SK-N-MC (cell line): ENCODE data around the gene CDH9.
A peak's percentile ranks its signal among the peaks of the same experiment; 100 is the strongest.
"Not testable (repeated sequence)": the region's sequence is repeated elsewhere in the genome, so short reads cannot be mapped to it uniquely, and the experiment has no call there.

ENCODE experiments used
- DNase-seq: peaks from one replicate; pipeline ENCODE4 v3.0.0-alpha.2; 2011; ENCODE audit warnings: low read depth, low spot score
- H3K27ac ChIP-seq: fragments of 200-600 bp; sonication (generic); 2 replicates; pipeline ENCODE4 v1.5.1; 2016; ENCODE audit warnings: mixed run types
- H3K36me3 ChIP-seq: fragments of 200-600 bp; sonication (generic); 2 replicates; pipeline ENCODE4 v1.6.1; 2017; ENCODE audit warnings: antibody characterized with exemption, low read length, mixed read lengths; ENCODE audit not compliant: insufficient read depth
- H3K4me3 ChIP-seq: fragments of 200-600 bp; sonication (generic); 2 replicates; pipeline ENCODE4 v1.5.1; 2016
- H3K9ac ChIP-seq: fragments of 200-600 bp; sonication (generic); 2 replicates; pipeline ENCODE4 v1.8.0; 2017; ENCODE audit warnings: mixed run types, mixed read lengths; ENCODE audit not compliant: insufficient read length
- H3K9me3 ChIP-seq: fragments of 200-600 bp; sonication (generic); 2 replicates; pipeline ENCODE4 v1.6.1; 2017; ENCODE audit warnings: low read depth, mild to moderate bottlenecking, antibody characterized with exemption, low read length, moderate library complexity, mixed read lengths
- EZH2 ChIP-seq: fragments of 200-600 bp; sonication (generic); IDR thresholded peaks from one replicate; pipeline ENCODE4 v1.6.1; 2017; ENCODE audit warnings: antibody characterized with exemption
- FOXP2 ChIP-seq: optimal IDR thresholded peaks from 2 replicates; pipeline ENCODE3; 2011; ENCODE audit warnings: mild to moderate bottlenecking, moderate library complexity; ENCODE audit not compliant: insufficient read depth; ENCODE audit errors: extremely low read length, control extremely low read depth
- POLR2AphosphoS5 ChIP-seq: IDR thresholded peaks from 2 replicates; pipeline ENCODE4 v1.6.1; 2012; ENCODE audit warnings: mild to moderate bottlenecking, low read depth, low read length, borderline replicate concordance

Gene CDH9

GRCh38 chr5:26881901-26882300, 156.5 kb downstream of the CDH9 start:
- no peak overlapping the region for H3K27ac ChIP-seq
- no peak for DNase-seq
- TF ChIP-seq POLR2AphosphoS5 (no peak), FOXP2 (no peak), EZH2 (no peak)

GRCh38 chr5:26877154-26877553, 161.2 kb downstream of the CDH9 start:
- TF ChIP-seq EZH2 (no peak), FOXP2 (no peak), POLR2AphosphoS5 (no peak)
- Histone ChIP-seq H3K9me3 (no peaks in the 10 kb centered on the region), H3K9ac (no peak overlapping the region), H3K36me3 (no peaks in the 10 kb centered on the region), H3K4me3 (no peak overlapping the region), H3K27ac (no peak overlapping the region)
- no peak for DNase-seq

More at GRCh38 chr5:26881901-26882300, 156.5 kb downstream of the CDH9 start:
- H3K9ac ChIP-seq = no peak overlapping the region
- no peak overlapping the region for H3K4me3 ChIP-seq
- H3K9me3 ChIP-seq = no peaks in the 10 kb centered on the region
- H3K36me3 ChIP-seq = no peaks in the 10 kb centered on the region

GRCh38 chr5:26872337-26872736, 166.0 kb downstream of the CDH9 start:
- no peak for DNase-seq
- TF ChIP-seq POLR2AphosphoS5 (no peak), EZH2 (no peak), FOXP2 (no peak)
- no peaks in the 10 kb centered on the region for H3K36me3 ChIP-seq
- no peaks in the 10 kb centered on the region for H3K9me3 ChIP-seq
- no peak overlapping the region for H3K27ac ChIP-seq
- no peak overlapping the region for H3K9ac ChIP-seq
- H3K4me3 ChIP-seq = no peak overlapping the region

- TF ChIP-seq FOXP2 (no peak), POLR2AphosphoS5 (no peak), EZH2 (no peak)
- no peak overlapping the region for H3K4me3 ChIP-seq
- no peak overlapping the region for H3K9ac ChIP-seq
- DNase-seq = no peak
- H3K27ac ChIP-seq = 0 out of 2 replicates have a peak overlapping the region, but pooled peaks have one; percentile 12
- H3K9me3 ChIP-seq = no peaks in the 10 kb centered on the region
- no peaks in the 10 kb centered on the region for H3K36me3 ChIP-seq
Observed at GRCh38 chr5:26869781-26870180, 168.6 kb downstream of the CDH9 start.

- Histone ChIP-seq H3K27ac (no peak overlapping the region), H3K9me3 (no peaks in the 10 kb centered on the region), H3K36me3 (no peaks in the 10 kb centered on the region), H3K4me3 (no peak overlapping the region), H3K9ac (no peak overlapping the region)
- TF ChIP-seq FOXP2 = no peak
- TF ChIP-seq EZH2 = no peak
- TF ChIP-seq POLR2AphosphoS5 = no peak
- no peak for DNase-seq
Observed at GRCh38 chr5:26868504-26868903, 169.9 kb downstream of the CDH9 start.

GRCh38 chr5:26864061-26864460, 174.3 kb downstream of the CDH9 start:
- H3K9ac ChIP-seq = no peak overlapping the region
- H3K36me3 ChIP-seq = no peaks in the 10 kb centered on the region
- H3K27ac ChIP-seq = no peak overlapping the region
- no peak for TF ChIP-seq EZH2
- TF ChIP-seq POLR2AphosphoS5 = no peak
- TF ChIP-seq FOXP2 = no peak
- no peaks in the 10 kb centered on the region for H3K9me3 ChIP-seq
- DNase-seq = no peak
- H3K4me3 ChIP-seq = no peak overlapping the region

GRCh38 chr5:26856238-26856637, 182.1 kb downstream of the CDH9 start:
- Histone ChIP-seq H3K9ac (no peak overlapping the region), H3K27ac (no peak overlapping the region)
- no peak for TF ChIP-seq POLR2AphosphoS5
- TF ChIP-seq FOXP2 = no peak
- no peak for TF ChIP-seq EZH2

GRCh38 chr5:26852450-26852849, 185.9 kb downstream of the CDH9 start:
- not testable (repeated sequence) for H3K9me3 ChIP-seq, DNase-seq, H3K9ac ChIP-seq, H3K4me3 ChIP-seq, H3K36me3 ChIP-seq, H3K27ac ChIP-seq

More at GRCh38 chr5:26856238-26856637, 182.1 kb downstream of the CDH9 start:
- H3K36me3 ChIP-seq = no peaks in the 10 kb centered on the region
- H3K9me3 ChIP-seq = peaks cover 8% of the 10 kb centered on the region; the same call in 1 of the 2 replicates
- no peak overlapping the region for H3K4me3 ChIP-seq
- DNase-seq = no peak

GRCh38 chr5:26847041-26847736, 191.2 kb downstream of the CDH9 start:
- no peak for TF ChIP-seq FOXP2
- no peak for TF ChIP-seq POLR2AphosphoS5
- no peak for TF ChIP-seq EZH2
- H3K9me3 ChIP-seq = no peaks in the 10 kb centered on the region; the same call in 1 of the 2 replicates
- peak overlapping the region; percentile 5 for H3K9ac ChIP-seq
- H3K4me3 ChIP-seq = peak overlapping the region; percentile 77
- H3K36me3 ChIP-seq = no peaks in the 10 kb centered on the region
- peak; percentile 72 for DNase-seq
- peak overlapping the region; percentile 4; the same call in 1 of the 2 replicates for H3K27ac ChIP-seq
